ENCODE measurements around the gene CHP1.
"Not testable (repeated sequence)": the region's sequence is repeated elsewhere in the genome, so short reads cannot be mapped to it uniquely, and the experiment has no call there.

Gene CHP1

DNA sequence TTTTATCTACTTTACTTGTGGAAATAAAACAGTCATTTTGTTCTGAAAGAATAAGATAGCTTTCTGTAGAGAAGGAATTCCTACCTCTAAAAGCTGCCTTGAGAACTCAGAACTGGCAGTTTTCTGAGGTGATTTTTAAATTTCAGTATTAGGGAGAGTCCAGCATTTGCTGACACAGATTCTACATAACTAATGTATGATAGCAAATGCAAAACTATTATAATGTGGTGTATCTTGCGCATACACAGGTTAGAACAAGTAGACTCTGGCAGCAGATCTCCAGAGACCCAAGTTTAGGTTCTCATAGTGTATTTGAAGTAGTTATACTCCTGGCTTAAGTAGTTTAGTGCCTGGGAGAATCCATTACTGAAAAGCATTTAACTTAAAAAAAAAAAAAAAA, 70.5 kb downstream of the CHP1 start:
- no peak for DNase-seq

- DNase-seq = no peak
Observed at GRCh38 chr15:41304149-41304770, 73.2 kb downstream of the CHP1 start.

- DNase-seq = no peak
Observed at GRCh38 chr15:41307679-41308078, 76.6 kb downstream of the CHP1 start.

DNA sequence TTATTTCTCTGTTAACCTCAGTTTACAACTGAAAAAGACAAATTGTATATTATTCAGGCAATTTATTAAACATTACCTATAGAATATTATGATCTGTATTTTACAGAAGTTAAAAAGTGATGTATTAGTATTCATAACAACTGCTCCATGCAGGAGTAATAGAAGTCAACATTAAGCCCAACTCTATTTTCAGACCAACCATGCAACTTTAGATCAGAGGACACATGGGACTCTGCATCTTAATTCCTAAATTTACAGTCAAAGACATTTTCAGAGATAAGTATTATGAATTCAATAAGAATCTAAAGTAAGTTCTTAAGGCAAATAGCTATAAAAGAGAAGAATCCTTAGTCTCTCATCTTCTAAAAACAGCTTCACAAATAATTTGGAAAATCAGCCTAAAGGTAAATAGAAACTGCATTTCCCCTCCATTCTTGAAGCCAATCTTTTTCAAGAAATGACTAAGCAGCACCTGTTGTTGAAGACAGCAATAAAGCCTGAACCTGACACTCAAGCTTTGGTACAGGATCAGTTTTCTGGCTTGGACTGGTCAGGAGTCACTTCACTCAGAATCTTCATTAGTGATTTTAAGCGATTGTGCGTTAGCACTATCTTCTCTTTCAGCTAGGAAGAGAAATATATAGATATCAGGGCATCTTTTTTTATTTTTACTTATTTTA, 78.3 kb downstream of the CHP1 start:
- no peak for DNase-seq

DNA sequence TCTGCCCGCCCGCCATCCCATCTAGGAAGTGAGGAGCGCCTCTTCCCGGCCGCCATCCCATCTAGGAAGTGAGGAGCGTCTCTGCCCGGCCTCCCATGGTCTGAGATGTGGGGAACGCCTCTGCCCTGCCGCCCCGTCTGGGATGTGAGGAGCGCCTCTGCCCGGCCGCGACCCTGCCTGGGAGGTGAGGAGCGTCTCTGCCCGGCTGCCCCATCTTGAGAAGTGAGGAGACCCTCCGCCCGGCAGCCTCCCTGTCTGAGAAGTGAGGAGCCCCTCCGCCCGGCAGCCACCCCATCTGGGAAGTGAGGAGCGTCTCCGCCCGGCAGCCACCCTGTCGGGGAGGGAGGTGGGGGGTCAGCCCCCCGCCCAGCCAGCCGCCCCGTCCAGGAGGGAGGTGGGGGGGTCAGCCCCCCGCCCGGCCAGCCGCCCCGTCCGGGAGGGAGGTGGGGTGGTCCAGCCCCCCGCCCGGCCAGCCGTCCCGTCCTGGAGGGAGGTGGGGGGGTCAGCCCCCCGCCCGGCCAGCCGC, 89.8 kb downstream of the CHP1 start:
- DNase-seq = not testable (repeated sequence)

- no peak for DNase-seq
Observed at GRCh38 chr15:41323611-41324010, 92.5 kb downstream of the CHP1 start.

DNA sequence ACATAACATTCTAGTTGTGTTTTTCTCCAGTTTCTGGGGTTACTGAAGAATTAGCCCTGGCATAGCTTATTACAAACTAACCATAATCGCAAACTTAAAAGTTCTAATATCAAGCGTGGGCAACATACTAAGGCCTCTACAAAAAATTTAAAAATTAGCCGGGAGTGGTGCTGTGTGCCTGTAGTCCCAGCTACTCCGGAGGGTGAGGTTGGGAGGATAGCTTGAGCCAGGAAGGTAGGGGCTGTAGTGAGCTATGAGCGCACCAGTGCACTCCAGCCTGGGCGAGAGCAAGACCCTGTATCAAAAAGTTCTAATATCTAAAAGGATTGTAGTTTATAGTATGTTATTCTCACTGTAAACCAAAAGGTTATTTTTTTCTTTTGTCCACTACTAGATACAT, 100.2 kb downstream of the CHP1 start:
- no peak for DNase-seq
